Measurements from ENCODE around the gene ABCA10. TPM values are rescaled to one million over a fixed set of nuclear protein-coding genes. Genes with fewer than 3 reads are reported as not detected.
A peak's percentile ranks its signal among the peaks of the same experiment; 100 is the strongest.

The ABCA10 gene
- polyA plus RNA-seq, 2 of the 4 experiments (the other 2 are of a cell fraction): 0.22 to 0.66 TPM

GRCh38 chr17:69175625-69176456 lies 52.8 kb downstream of the ABCA10 start:
- ATAC-seq (peak; percentile 96 to 98), FAIRE-seq (peak; percentile 96), DNase-seq (ENCODE audit: low read depth in 1 of 2, low spot score in 1 of 2) (peak; percentile 24 to 88)
- H3K9me3 ChIP-seq: 0 out of 3 replicates have a peak, but pooled peaks cover 3% of the 10 kb centered on the region
- peak overlapping the region; percentile 76 to 85 for H3K27ac ChIP-seq
- POLR2A ChIA-PET: no interaction called here
- no peak overlapping the region for H3K4me3 ChIP-seq
- peak overlapping the region; percentile 62 for H3K4me2 ChIP-seq
- CTCF ChIA-PET: no interaction called here
- peak; percentile 77 for TF ChIP-seq MAX (IDR thresholded peaks at IDR 0.05)
- no peak for TF ChIP-seq E2F6 (IDR thresholded peaks at IDR 0.05; ENCODE audit: borderline replicate concordance, low read depth)
- peak; percentile 64 to 89; a peak in 3 of 4 replicates for TF ChIP-seq CEBPB (IDR thresholded peaks at IDR 0.05)
- peak; percentile 89 for TF ChIP-seq JUNB (IDR thresholded peaks at IDR 0.05)
- TF ChIP-seq EP300 (IDR thresholded peaks at IDR 0.05): peak; percentile 41 to 65; a peak in 3 of 5 replicates
- TF ChIP-seq TFCP2L1 (CRISPR knock-in tag; IDR thresholded peaks at IDR 0.05): no peak
- TF ChIP-seq NFE2L2 (conservative IDR thresholded peaks at IDR 0.05; ENCODE audit: low read length): no peak
- TF ChIP-seq FOSL2 (IDR thresholded peaks at IDR 0.05): peak; percentile 91
- TF ChIP-seq FOSL2 (CRISPR knock-in tag; IDR thresholded peaks at IDR 0.05): peak; percentile 95
- TF ChIP-seq RAD21 (conservative IDR thresholded peaks at IDR 0.05 in 1 of 2, IDR thresholded peaks at IDR 0.05 in 1 of 2): peak in 1 of 2 experiments; percentile 22; a peak in 1 of 5 replicates
- TF ChIP-seq JUN (IDR thresholded peaks at IDR 0.05): peak; percentile 70 to 74; a peak in 3 of 5 replicates
- TF ChIP-seq GATA3 (IDR thresholded peaks at IDR 0.05; ENCODE audit: borderline replicate concordance): peak; percentile 70; the same call in 1 of the 2 replicates
- 22% methylated on average over 4 of the region's 4 CpGs for WGBS (ENCODE audit: missing lambda C conversion rate)
- peaks cover 24% of the 10 kb centered on the region for H3K4me1 ChIP-seq

- no peak for TF ChIP-seq TP53 (CRISPR knock-in tag; IDR thresholded peaks at IDR 0.05)
- TF ChIP-seq MAX (IDR thresholded peaks at IDR 0.05): no peak
- no peak for TF ChIP-seq RFX5 (IDR thresholded peaks at IDR 0.05)
- no peak for TF ChIP-seq PHF8 (IDR thresholded peaks at IDR 0.05; ENCODE audit: borderline replicate concordance, low read depth)
- no peak for TF ChIP-seq HDAC2 (IDR thresholded peaks at IDR 0.05)
- TF ChIP-seq RAD21 (conservative IDR thresholded peaks at IDR 0.05 in 1 of 2, IDR thresholded peaks at IDR 0.05 in 1 of 2): no peak
- TF ChIP-seq NFE2L2 (conservative IDR thresholded peaks at IDR 0.05; ENCODE audit: low read length): no peak
- no peak for TF ChIP-seq CBX8 (IDR thresholded peaks at IDR 0.05)
- TF ChIP-seq USF2 (IDR thresholded peaks at IDR 0.05): no peak
- no peak for TF ChIP-seq HOXB13 (CRISPR knock-in tag; IDR thresholded peaks at IDR 0.05; ENCODE audit: low read depth)
- TF ChIP-seq RNF2 (IDR thresholded peaks at IDR 0.05; ENCODE audit: borderline replicate concordance, low read depth): no peak
- no peak for TF ChIP-seq TFCP2L1 (CRISPR knock-in tag; IDR thresholded peaks at IDR 0.05)
- TF ChIP-seq RARB (CRISPR knock-in tag; IDR thresholded peaks at IDR 0.05): no peak
- Histone ChIP-seq H3K4me3 (no peak overlapping the region), H3K27ac (peak overlapping the region; percentile 76 to 85), H3K4me2 (peak overlapping the region; percentile 62), H3K4me1 (peaks cover 24% of the 10 kb centered on the region), H3K9me3 (0 out of 3 replicates have a peak, but pooled peaks cover 3% of the 10 kb centered on the region)
- ChIA-PET POLR2A (no interaction called here), CTCF (no interaction called here)
- DNase-seq (ENCODE audit: low read depth in 1 of 2, low spot score in 1 of 2) (no peak), FAIRE-seq (no peak), ATAC-seq (peak; percentile 41 to 51; a peak in 4 of 6 replicates)
- WGBS (ENCODE audit: missing lambda C conversion rate): 20% methylated on average over 4 of the region's 4 CpGs
Observed at GRCh38 chr17:69175262-69175624, 53.4 kb downstream of the ABCA10 start.

GRCh38 chr17:69173118-69173517 lies 55.5 kb downstream of the ABCA10 start:
- H3K4me1 ChIP-seq: peaks cover 18% of the 10 kb centered on the region
- H3K27ac ChIP-seq: peak overlapping the region in 1 of 2 experiments; percentile 25; a peak in 2 of 6 replicates
- H3K9me3 ChIP-seq: 0 out of 3 replicates have a peak, but pooled peaks cover 3% of the 10 kb centered on the region
- TF ChIP-seq EP300 (IDR thresholded peaks at IDR 0.05) (no peak), NFE2L2 (conservative IDR thresholded peaks at IDR 0.05; ENCODE audit: low read length) (no peak), MAFK (IDR thresholded peaks at IDR 0.05; ENCODE audit: partially characterized antibody) (peak; percentile 74), FOSL2 (IDR thresholded peaks at IDR 0.05) (no peak), FOSL2 (CRISPR knock-in tag; IDR thresholded peaks at IDR 0.05) (no peak)
- CTCF ChIA-PET: no interaction called here
- DNase-seq (ENCODE audit: low read depth in 1 of 2, low spot score in 1 of 2): no peak
- POLR2A ChIA-PET: no interaction called here
- no peak overlapping the region for H3K4me2 ChIP-seq
- WGBS (ENCODE audit: missing lambda C conversion rate): 46% methylated on average over 2 of the region's 2 CpGs
- no peak overlapping the region for H3K4me3 ChIP-seq
- no peak for FAIRE-seq
- no peak for ATAC-seq
